PC-9 (cell line): ENCODE measurements around the gene GID8. TPM values are rescaled to one million over a fixed set of nuclear protein-coding genes. Genes with fewer than 3 reads are reported as not detected.

Experiments used
- BruUV-seq: library from RNA; stranded (reverse); fragments of 400-500 nt; replicated peaks from 2 replicates; lab custom pipeline; 2021; lab: Mats Ljungman, UMichigan
- CTCF ChIA-PET: fragments of 300-600 bp; sonication (Branson Sonifier 250); formaldehyde crosslinking; loops from one replicate; lab custom pipeline; 2022; ENCODE audit warnings: antibody characterized with exemption; lab: Charles Lee
- POLR2A ChIA-PET: fragments of 300-600 bp; sonication (Branson Sonifier 250); formaldehyde crosslinking; loops from one replicate; lab custom pipeline; 2022; ENCODE audit warnings: antibody characterized with exemption; ENCODE audit not compliant: unreplicated experiment; lab: Charles Lee
- DNase-seq, 2 experiments: peaks; one replicate each; pipeline versions ENCODE4 v3.0.0 to v3.0.0-alpha.2; 2015 to 2022; ENCODE audit warnings: mixed read lengths in 1 of 2
- H2AFZ ChIP-seq: fragments of 200-600 bp; sonication (generic); 2 replicates; pipeline ENCODE4 v1.8.1; 2017; ENCODE audit warnings: antibody characterized with exemption
- H3F3A ChIP-seq: fragments of 200-600 bp; sonication (generic); 2 replicates; pipeline ENCODE4 v1.8.1; 2017; ENCODE audit warnings: antibody characterized with exemption, mild to moderate bottlenecking, low read depth; ENCODE audit not compliant: insufficient read depth
- H3K27ac ChIP-seq: fragments of 200-600 bp; sonication (generic); 2 replicates; pipeline ENCODE4 v1.6.1; 2016; ENCODE audit warnings: mixed run types
- H3K27me3 ChIP-seq: fragments of 200-600 bp; sonication (generic); 2 replicates; pipeline ENCODE4 v1.6.1; 2016; ENCODE audit warnings: low read depth, mixed run types; ENCODE audit not compliant: insufficient read depth
- H3K36me3 ChIP-seq: fragments of 200-600 bp; sonication (generic); 2 replicates; pipeline ENCODE4 v1.6.1; 2016; ENCODE audit warnings: low read depth, mixed run types
- H3K4me1 ChIP-seq: fragments of 200-600 bp; sonication (generic); replicated peaks from 2 replicates; pipeline ENCODE4 v1.6.1; 2016; ENCODE audit warnings: mixed run types; ENCODE audit not compliant: insufficient read depth
- H3K4me2 ChIP-seq: fragments of 200-600 bp; sonication (generic); 2 replicates; pipeline ENCODE4 v1.6.1; 2017; ENCODE audit warnings: mixed run types
- H3K4me3 ChIP-seq: fragments of 200-600 bp; sonication (generic); 2 replicates; pipeline ENCODE4 v1.6.1; 2016; ENCODE audit warnings: mixed run types
- H3K79me2 ChIP-seq: fragments of 200-600 bp; sonication (generic); 2 replicates; pipeline ENCODE4 v1.6.1; 2017; ENCODE audit warnings: low read depth, mixed run types
- H3K9me2 ChIP-seq: fragments of 200-600 bp; sonication (generic); 2 replicates; pipeline ENCODE4 v1.8.1; 2017; ENCODE audit warnings: mild to moderate bottlenecking; ENCODE audit not compliant: insufficient read depth
- H3K9me3 ChIP-seq: fragments of 200-600 bp; sonication (generic); 2 replicates; pipeline ENCODE4 v1.8.1; 2016; ENCODE audit warnings: low read depth; ENCODE audit not compliant: insufficient read depth
- H4K20me1 ChIP-seq: fragments of 200-600 bp; sonication (generic); 2 replicates; pipeline ENCODE4 v1.8.1; 2017; ENCODE audit not compliant: insufficient read depth
- EZH2 ChIP-seq: fragments of 200-600 bp; sonication (generic); IDR thresholded peaks from 2 replicates; pipeline ENCODE4 v1.8.0; 2017; ENCODE audit warnings: antibody characterized with exemption, low read depth
- intact Hi-C: fragments of 100-400 bp; cut with micrococcal nuclease; formaldehyde crosslinking; loops from one replicate; pipeline ENCODE4 v1.10.0; 2022; ENCODE audit not compliant: unreplicated experiment
- total RNA-seq: library from RNA; stranded (reverse); gene quantifications from 2 replicates; pipeline ENCODE4 v1.2.3, GENCODE V29; 2021
- TF ChIP-seq, protein P1 (sequence below): fragments of 200-600 bp; sonication (generic); conservative IDR thresholded peaks from 2 replicates; pipeline ENCODE4 v1.6.1; 2017; ENCODE audit warnings: mixed run types, antibody characterized with exemption, mild to moderate bottlenecking, moderate library complexity

Gene GID8
- total RNA-seq, 1 experiment from 2014 or later, result 45.7 TPM

DNA sequence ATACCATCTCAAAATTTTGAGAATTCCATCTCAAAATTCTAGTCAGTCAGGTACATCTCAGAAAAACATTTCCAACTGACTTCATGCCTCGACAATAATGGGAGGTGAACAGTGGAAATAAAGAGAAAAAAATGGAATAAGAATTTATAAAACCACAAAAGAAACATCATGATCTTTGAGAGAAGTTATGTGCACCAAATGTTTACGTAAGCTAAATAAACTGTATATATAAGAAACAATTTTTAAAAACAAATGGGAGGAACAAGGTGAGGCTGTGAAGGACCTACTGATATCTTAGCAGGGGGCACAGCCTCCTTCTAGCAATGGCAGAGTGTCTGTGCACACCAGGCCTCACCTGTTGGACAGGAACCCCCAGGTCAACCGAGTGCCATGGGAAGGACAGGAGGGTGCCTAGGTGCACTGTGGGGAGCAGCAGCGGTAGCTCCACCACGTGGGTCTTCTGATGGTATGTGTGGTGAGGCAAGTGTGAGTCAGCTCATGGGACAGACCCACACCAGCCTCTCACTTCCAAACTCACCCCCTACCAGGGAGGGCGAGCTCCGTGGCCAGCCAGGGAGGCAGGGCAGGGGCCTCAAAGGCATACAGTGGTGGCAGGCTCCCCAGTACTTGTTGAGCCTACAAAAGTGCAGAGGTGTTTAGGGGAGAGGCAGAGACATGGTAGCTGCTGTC lies 34.9 kb upstream of the GID8 start:
- intact Hi-C loops, result no loop called here
- Histone ChIP-seq H3K4me3 (no peak overlapping the region), H3K36me3 (peaks cover 37% of the 10 kb centered on the region), H3F3A (peaks cover 50% of the 10 kb centered on the region), H3K9me3 (no peaks in the 10 kb centered on the region), H3K4me2 (no peak overlapping the region), H3K9me2 (no peaks in the 10 kb centered on the region), H3K79me2 (0 out of 2 replicates have a peak, but pooled peaks cover 4% of the 10 kb centered on the region), H4K20me1 (peaks cover 48% of the 10 kb centered on the region), H3K27ac (no peak overlapping the region), H3K4me1 (peaks cover 8% of the 10 kb centered on the region), H3K27me3 (no peaks in the 10 kb centered on the region), H2AFZ (no peak overlapping the region)
- DNase-seq, result no peak
- ChIA-PET POLR2A (no interaction called here), CTCF (interaction anchor here (0.5 kb wide), 1 partner anchor 173 kb away, joined by 3 read pairs; no protein-coding TSS in a partner anchor)
- TF ChIP-seq EZH2, result no peak
- BruUV-seq, result no TSS peak

DNA sequence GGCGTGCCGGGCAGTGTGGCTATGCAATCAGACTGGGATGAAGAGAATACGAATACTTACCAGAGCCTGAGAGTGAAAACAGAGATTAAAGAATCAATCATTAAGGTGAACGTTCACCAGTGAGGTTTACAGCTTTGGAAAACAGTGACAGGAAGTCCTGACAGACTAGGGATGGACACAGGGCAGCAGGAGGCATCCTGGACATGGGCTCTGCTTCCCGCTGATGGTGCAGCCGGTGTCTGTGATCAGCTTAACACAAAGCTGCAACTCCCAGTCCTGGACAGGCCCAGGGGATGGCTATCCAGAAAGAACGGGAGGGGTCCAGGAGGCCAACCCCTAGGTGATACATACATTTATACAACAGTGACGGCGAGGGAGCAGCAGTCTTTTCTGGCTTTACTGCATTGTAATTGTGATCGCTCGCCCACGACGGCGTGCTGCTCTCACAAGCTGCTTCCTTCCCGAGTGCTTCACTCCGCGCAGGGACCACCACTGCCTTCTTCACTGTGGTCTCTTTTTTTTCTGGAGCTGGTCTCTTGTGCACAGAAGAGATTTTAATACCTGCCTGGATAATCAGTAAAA lies 32.3 kb upstream of the GID8 start:
- Histone ChIP-seq H4K20me1 (peaks cover 54% of the 10 kb centered on the region), H3K4me1 (peaks cover 5% of the 10 kb centered on the region), H3K27me3 (no peaks in the 10 kb centered on the region), H3K4me2 (no peak overlapping the region), H3K9me2 (no peaks in the 10 kb centered on the region), H3K79me2 (0 out of 2 replicates have a peak, but pooled peaks cover 4% of the 10 kb centered on the region), H3K36me3 (peaks cover 49% of the 10 kb centered on the region), H3F3A (peaks cover 37% of the 10 kb centered on the region), H3K27ac (no peak overlapping the region), H3K9me3 (no peaks in the 10 kb centered on the region), H3K4me3 (no peak overlapping the region), H2AFZ (no peak overlapping the region)
- TF ChIP-seq, protein P1, sequence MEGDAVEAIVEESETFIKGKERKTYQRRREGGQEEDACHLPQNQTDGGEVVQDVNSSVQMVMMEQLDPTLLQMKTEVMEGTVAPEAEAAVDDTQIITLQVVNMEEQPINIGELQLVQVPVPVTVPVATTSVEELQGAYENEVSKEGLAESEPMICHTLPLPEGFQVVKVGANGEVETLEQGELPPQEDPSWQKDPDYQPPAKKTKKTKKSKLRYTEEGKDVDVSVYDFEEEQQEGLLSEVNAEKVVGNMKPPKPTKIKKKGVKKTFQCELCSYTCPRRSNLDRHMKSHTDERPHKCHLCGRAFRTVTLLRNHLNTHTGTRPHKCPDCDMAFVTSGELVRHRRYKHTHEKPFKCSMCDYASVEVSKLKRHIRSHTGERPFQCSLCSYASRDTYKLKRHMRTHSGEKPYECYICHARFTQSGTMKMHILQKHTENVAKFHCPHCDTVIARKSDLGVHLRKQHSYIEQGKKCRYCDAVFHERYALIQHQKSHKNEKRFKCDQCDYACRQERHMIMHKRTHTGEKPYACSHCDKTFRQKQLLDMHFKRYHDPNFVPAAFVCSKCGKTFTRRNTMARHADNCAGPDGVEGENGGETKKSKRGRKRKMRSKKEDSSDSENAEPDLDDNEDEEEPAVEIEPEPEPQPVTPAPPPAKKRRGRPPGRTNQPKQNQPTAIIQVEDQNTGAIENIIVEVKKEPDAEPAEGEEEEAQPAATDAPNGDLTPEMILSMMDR, result no peak
- TF ChIP-seq EZH2, result no peak
- BruUV-seq, result no TSS peak
- ChIA-PET POLR2A (no interaction called here), CTCF (no interaction called here)
- intact Hi-C loops, result no loop called here
- DNase-seq, result no peak

DNA sequence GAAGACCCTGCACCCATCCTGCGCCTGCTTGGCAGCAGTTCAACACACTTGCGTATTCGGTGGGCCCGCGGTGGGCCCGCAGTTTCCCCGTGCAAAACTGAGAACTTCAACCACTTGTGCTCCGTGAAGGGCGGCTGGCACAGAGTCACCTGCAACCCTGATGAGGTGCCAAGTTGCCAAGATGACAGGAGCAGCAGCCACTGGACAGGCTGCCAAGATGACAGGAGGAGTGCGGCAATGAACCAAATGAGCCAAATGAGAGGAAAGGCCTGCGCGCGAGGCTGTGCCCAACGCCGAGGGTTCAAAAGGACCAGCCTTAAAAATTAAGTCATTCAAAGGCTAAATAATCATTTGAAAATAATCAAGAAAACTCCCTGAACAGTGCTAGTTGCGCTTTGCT lies 31.7 kb upstream of the GID8 start:
- peaks cover 54% of the 10 kb centered on the region for H4K20me1 ChIP-seq
- no peaks in the 10 kb centered on the region for H3K27me3 ChIP-seq
- H3K36me3 ChIP-seq, result peaks cover 52% of the 10 kb centered on the region
- peaks cover 8% of the 10 kb centered on the region; the same call in 1 of the 2 replicates for H3K79me2 ChIP-seq
- no TSS peak for BruUV-seq
- no peaks in the 10 kb centered on the region for H3K9me3 ChIP-seq
- intact Hi-C loops, result no loop called here
- no peaks in the 10 kb centered on the region for H3K4me1 ChIP-seq
- CTCF ChIA-PET, result no interaction called here
- POLR2A ChIA-PET, result no interaction called here
- no peak for TF ChIP-seq EZH2
- TF ChIP-seq, protein P1, result no peak
- H3K27ac ChIP-seq, result no peak overlapping the region
- peaks cover 31% of the 10 kb centered on the region for H3F3A ChIP-seq
- H2AFZ ChIP-seq, result no peak overlapping the region
- H3K9me2 ChIP-seq, result no peaks in the 10 kb centered on the region
- no peak for DNase-seq
- H3K4me3 ChIP-seq, result no peak overlapping the region
- no peak overlapping the region for H3K4me2 ChIP-seq
